Mammary epithelial cell (primary cell): ENCODE data around the gene BCO1.

Source experiments
- EZH2 ChIP-seq: IDR thresholded peaks from 2 replicates; pipeline ENCODE4 v1.6.1; 2012; ENCODE audit warnings: low read length, inconsistent platforms, borderline replicate concordance
- TF ChIP-seq, protein P1 (sequence below), 2 donors: IDR thresholded peaks in 1 of 2; conservative IDR thresholded peaks in 1 of 2; 2 replicates each; pipeline ENCODE4 v1.5.1; 2011 to 2012; ENCODE audit warnings: inconsistent platforms in 2 of 2, low read length in 2 of 2, mild to moderate bottlenecking in 2 of 2, control low read depth in 1 of 2, low read depth in 1 of 2; ENCODE audit not compliant: insufficient read depth in 1 of 2; ENCODE audit errors: extremely low read depth in 1 of 2

DNA sequence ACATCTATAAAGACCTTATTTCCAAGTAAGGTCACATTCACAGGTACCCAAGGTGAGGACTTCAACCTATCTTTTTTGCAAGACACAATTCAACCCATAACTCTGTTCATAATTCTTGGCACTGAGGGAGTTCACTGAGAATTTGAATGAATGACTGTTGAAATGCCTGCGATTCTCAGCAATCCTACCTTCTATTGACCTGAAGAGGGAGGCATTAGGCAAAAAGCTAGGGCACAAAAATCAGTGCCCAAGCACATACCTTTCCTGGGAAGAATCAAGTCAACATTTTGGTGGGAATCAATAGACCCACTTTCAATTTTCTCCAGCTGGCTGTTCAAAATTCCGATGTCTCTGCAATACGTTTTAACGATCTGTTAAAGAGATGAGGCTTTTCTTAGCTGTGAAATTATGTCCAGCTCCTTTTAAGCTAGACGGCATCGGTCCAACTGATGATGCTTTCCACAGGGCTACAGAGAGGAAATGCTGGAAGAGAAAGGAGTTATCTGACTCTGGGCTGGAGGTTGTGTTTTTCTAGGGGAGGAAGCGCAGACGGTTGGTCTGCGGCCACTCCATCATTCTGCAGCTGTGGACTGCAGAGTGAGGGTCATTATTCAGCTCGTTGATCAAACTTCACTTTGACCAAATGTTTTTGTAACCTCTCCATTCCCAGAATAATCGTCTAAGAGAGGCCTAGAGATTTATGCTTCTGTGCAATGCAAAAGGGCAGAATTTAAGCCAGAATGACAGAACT, 25.2 kb downstream of the BCO1 start:
- TF ChIP-seq, protein P1, sequence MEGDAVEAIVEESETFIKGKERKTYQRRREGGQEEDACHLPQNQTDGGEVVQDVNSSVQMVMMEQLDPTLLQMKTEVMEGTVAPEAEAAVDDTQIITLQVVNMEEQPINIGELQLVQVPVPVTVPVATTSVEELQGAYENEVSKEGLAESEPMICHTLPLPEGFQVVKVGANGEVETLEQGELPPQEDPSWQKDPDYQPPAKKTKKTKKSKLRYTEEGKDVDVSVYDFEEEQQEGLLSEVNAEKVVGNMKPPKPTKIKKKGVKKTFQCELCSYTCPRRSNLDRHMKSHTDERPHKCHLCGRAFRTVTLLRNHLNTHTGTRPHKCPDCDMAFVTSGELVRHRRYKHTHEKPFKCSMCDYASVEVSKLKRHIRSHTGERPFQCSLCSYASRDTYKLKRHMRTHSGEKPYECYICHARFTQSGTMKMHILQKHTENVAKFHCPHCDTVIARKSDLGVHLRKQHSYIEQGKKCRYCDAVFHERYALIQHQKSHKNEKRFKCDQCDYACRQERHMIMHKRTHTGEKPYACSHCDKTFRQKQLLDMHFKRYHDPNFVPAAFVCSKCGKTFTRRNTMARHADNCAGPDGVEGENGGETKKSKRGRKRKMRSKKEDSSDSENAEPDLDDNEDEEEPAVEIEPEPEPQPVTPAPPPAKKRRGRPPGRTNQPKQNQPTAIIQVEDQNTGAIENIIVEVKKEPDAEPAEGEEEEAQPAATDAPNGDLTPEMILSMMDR (conservative IDR thresholded peaks at IDR 0.05 in 1 of 2, IDR thresholded peaks at IDR 0.05 in 1 of 2; ENCODE audit: extremely low read depth in 1 of 2, insufficient read depth in 1 of 2, low read depth in 1 of 2, low read length in 2 of 2), result peak; percentile 25 to 65
- TF ChIP-seq EZH2, result no peak
